MG63 (cell line): ENCODE data around the gene ACOT2. TPM values are rescaled to one million over a fixed set of nuclear protein-coding genes. Genes with fewer than 3 reads are reported as not detected.

ENCODE experiments used
- DNase-seq: peaks from one replicate; pipeline ENCODE4 v3.0.0-alpha.2; 2020
- H3K27me3 ChIP-seq: fragments of 250-450 bp; sonication (Bioruptor Pico); 2 replicates; pipeline ENCODE4 v1.5.1; 2020; ENCODE audit warnings: mild to moderate bottlenecking, moderate library complexity
- H3K36me3 ChIP-seq: fragments of 250-450 bp; sonication (Bioruptor Pico); 2 replicates; pipeline ENCODE4 v1.5.1; 2020; ENCODE audit warnings: mild to moderate bottlenecking, moderate library complexity
- H3K4me3 ChIP-seq: fragments of 250-450 bp; sonication (Bioruptor Pico); 2 replicates; pipeline ENCODE4 v1.5.1; 2020; ENCODE audit warnings: mild to moderate bottlenecking, moderate library complexity
- H3K9me3 ChIP-seq: fragments of 250-450 bp; sonication (Bioruptor Pico); 2 replicates; pipeline ENCODE4 v1.5.1; 2020; ENCODE audit warnings: mild to moderate bottlenecking, moderate library complexity
- total RNA-seq: library from RNA; depleted of rRNA; stranded (reverse); fragments of >200 nt; shearing (Covaris generic); gene quantifications from 2 replicates; pipeline ENCODE4 v1.2.3, GENCODE V29; 2014; ENCODE audit warnings: low replicate concordance; rRNA removed

ACOT2 gene
- total RNA-seq, 1 experiment from 2014 or later, result 27.8 TPM

GRCh38 chr14:73594491-73594890 lies 25.5 kb downstream of the ACOT2 start:
- Histone ChIP-seq H3K27me3 (no peaks in the 10 kb centered on the region), H3K9me3 (no peaks in the 10 kb centered on the region), H3K36me3 (no peaks in the 10 kb centered on the region), H3K4me3 (no peak overlapping the region)
- DNase-seq, result no peak

GRCh38 chr14:73599499-73599898 lies 30.5 kb downstream of the ACOT2 start:
- H3K27me3 ChIP-seq, result no peaks in the 10 kb centered on the region
- H3K36me3 ChIP-seq, result no peaks in the 10 kb centered on the region
- no peak overlapping the region for H3K4me3 ChIP-seq
- H3K9me3 ChIP-seq, result no peaks in the 10 kb centered on the region
- DNase-seq, result no peak

GRCh38 chr14:73602994-73603393 lies 34.0 kb downstream of the ACOT2 start:
- no peaks in the 10 kb centered on the region for H3K36me3 ChIP-seq
- DNase-seq, result no peak
- no peaks in the 10 kb centered on the region for H3K27me3 ChIP-seq
- H3K4me3 ChIP-seq, result no peak overlapping the region
- H3K9me3 ChIP-seq, result no peaks in the 10 kb centered on the region

- no peaks in the 10 kb centered on the region for H3K36me3 ChIP-seq
- DNase-seq, result no peak
- no peaks in the 10 kb centered on the region for H3K9me3 ChIP-seq
- no peaks in the 10 kb centered on the region for H3K27me3 ChIP-seq
- no peak overlapping the region for H3K4me3 ChIP-seq
These were observed 37.3 kb downstream of the ACOT2 start for GRCh38 chr14:73606271-73606670.

- H3K4me3 ChIP-seq, result no peak overlapping the region
- no peaks in the 10 kb centered on the region for H3K9me3 ChIP-seq
- no peaks in the 10 kb centered on the region for H3K36me3 ChIP-seq
- DNase-seq, result no peak
- H3K27me3 ChIP-seq, result no peaks in the 10 kb centered on the region
These were observed 38.2 kb downstream of the ACOT2 start for GRCh38 chr14:73607241-73607640.

GRCh38 chr14:73610687-73611086 lies 41.7 kb downstream of the ACOT2 start:
- no peak for DNase-seq
- H3K27me3 ChIP-seq, result no peaks in the 10 kb centered on the region
- no peaks in the 10 kb centered on the region for H3K36me3 ChIP-seq
- no peaks in the 10 kb centered on the region for H3K9me3 ChIP-seq
- no peak overlapping the region for H3K4me3 ChIP-seq

- Histone ChIP-seq H3K36me3 (no peaks in the 10 kb centered on the region), H3K4me3 (peak within 1 kb of the TSS; percentile 51), H3K27me3 (no peaks in the 10 kb centered on the region), H3K9me3 (no peaks in the 10 kb centered on the region)
- DNase-seq, result peak; percentile 65
These were observed 43.5 kb downstream of the ACOT2 start, which contains the start of gene ACOT6 for GRCh38 chr14:73612339-73613045. TSS of gene ACOT6 (plus strand) at chr14:73612517. CDS start at chr14:73612572, 55 bp downstream.

GRCh38 chr14:73613046-73613383 lies 44.0 kb downstream of the ACOT2 start:
- H3K9me3 ChIP-seq, result no peaks in the 10 kb centered on the region
- peak overlapping the region; percentile 51 for H3K4me3 ChIP-seq
- no peaks in the 10 kb centered on the region for H3K36me3 ChIP-seq
- no peaks in the 10 kb centered on the region for H3K27me3 ChIP-seq
- no peak for DNase-seq

- DNase-seq, result no peak
- Histone ChIP-seq H3K4me3 (no peak overlapping the region), H3K27me3 (no peaks in the 10 kb centered on the region), H3K36me3 (no peaks in the 10 kb centered on the region), H3K9me3 (no peaks in the 10 kb centered on the region)
These were observed 44.5 kb downstream of the ACOT2 start for GRCh38 chr14:73613419-73613963.

GRCh38 chr14:73616831-73617230 lies 47.8 kb downstream of the ACOT2 start:
- no peaks in the 10 kb centered on the region for H3K9me3 ChIP-seq
- H3K4me3 ChIP-seq, result no peak overlapping the region
- no peak for DNase-seq
- H3K36me3 ChIP-seq, result no peaks in the 10 kb centered on the region
- no peaks in the 10 kb centered on the region for H3K27me3 ChIP-seq

- no peak for DNase-seq
- H3K36me3 ChIP-seq, result no peaks in the 10 kb centered on the region
- H3K27me3 ChIP-seq, result no peaks in the 10 kb centered on the region
- no peaks in the 10 kb centered on the region for H3K9me3 ChIP-seq
- no peak overlapping the region for H3K4me3 ChIP-seq
These were observed 50.5 kb downstream of the ACOT2 start for GRCh38 chr14:73619524-73619923.

- Histone ChIP-seq H3K36me3 (no peaks in the 10 kb centered on the region), H3K27me3 (no peaks in the 10 kb centered on the region), H3K9me3 (no peaks in the 10 kb centered on the region), H3K4me3 (no peak overlapping the region)
- DNase-seq, result no peak
These were observed 51.3 kb downstream of the ACOT2 start for GRCh38 chr14:73620268-73620667.

GRCh38 chr14:73623504-73624054 lies 54.6 kb downstream of the ACOT2 start:
- DNase-seq, result no peak
- H3K27me3 ChIP-seq, result no peaks in the 10 kb centered on the region
- H3K36me3 ChIP-seq, result no peaks in the 10 kb centered on the region
- H3K4me3 ChIP-seq, result no peak overlapping the region
- no peaks in the 10 kb centered on the region for H3K9me3 ChIP-seq

Other genes starting within 250 kb of the ACOT2 start
- 12.2 and 21.5 TPM in 2 replicates for gene NUMB, start 110.7 kb upstream of the ACOT2 start, total RNA-seq
- 14.2 and 23.6 TPM in 2 replicates for gene RIOX1, start 78.3 kb upstream of the ACOT2 start, total RNA-seq
- gene ACOT1, start 32.1 kb upstream of the ACOT2 start, total RNA-seq, result 0.16 TPM in 1 of 2 replicates, not detected in the other
- not detected in 2 replicates for gene HEATR4, start 10.3 kb upstream of the ACOT2 start, total RNA-seq
- gene ACOT4, start 22.7 kb downstream of the ACOT2 start, total RNA-seq, result 0.44 and 0.76 TPM in 2 replicates
- not detected in 2 replicates for gene ACOT6, start 43.3 kb downstream of the ACOT2 start, total RNA-seq
- gene DNAL1, start 75.8 kb downstream of the ACOT2 start, total RNA-seq, result 7.0 and 92.2 TPM in 2 replicates
- 22.1 and 38.5 TPM in 2 replicates for gene PNMA1, start 145.2 kb downstream of the ACOT2 start, total RNA-seq